A549 (cell line): Measurements from ENCODE around the gene FAM50A.

Experiments
- EP300 ChIP-seq, 2 experiments: fragments of >200 bp; sonication (Bioruptor Twin); formaldehyde crosslinking; IDR thresholded peaks; 2 replicates in 1 of 2; 3 replicates in 1 of 2; pipeline ENCODE4 v1.6.1; 2016 to 2017
- JUNB ChIP-seq: fragments of >200 bp; sonication (Bioruptor Twin); formaldehyde crosslinking; IDR thresholded peaks from 2 replicates; pipeline ENCODE4 v1.6.1; 2016
- MAFK ChIP-seq: fragments of 450-650 bp; IDR thresholded peaks from 2 replicates; pipeline ENCODE4 v1.6.1; 2014; ENCODE audit not compliant: partially characterized antibody
- MYC ChIP-seq: IDR thresholded peaks from 2 replicates; pipeline ENCODE4 v1.6.1; 2012; ENCODE audit warnings: mild to moderate bottlenecking, inconsistent platforms, low read length, improper control_type of control experiment, borderline replicate concordance
- NPAS2 ChIP-seq: fragments of 250-450 bp; sonication (Bioruptor Pico); IDR thresholded peaks from 2 replicates; pipeline ENCODE4 v1.8.0; 2022; ENCODE audit warnings: mild to moderate bottlenecking, moderate library complexity, borderline replicate concordance
- PHF8 ChIP-seq: fragments of 200-600 bp; sonication (generic); IDR thresholded peaks from 2 replicates; pipeline ENCODE4 v1.6.1; 2016; ENCODE audit warnings: low read depth, mild to moderate bottlenecking, antibody characterized with exemption, moderate library complexity, borderline replicate concordance
- POLR2A ChIP-seq: IDR thresholded peaks from 2 replicates; pipeline ENCODE4 v1.6.1; 2012; ENCODE audit warnings: mild to moderate bottlenecking, low read length
- POLR2AphosphoS2 ChIP-seq: conservative IDR thresholded peaks from 2 replicates; pipeline ENCODE4 v1.6.1; 2012; ENCODE audit warnings: low read length, improper control_type of control experiment, inconsistent platforms
- TP53 ChIP-seq: fragments of 250-450 bp; sonication (Bioruptor Pico); IDR thresholded peaks from 2 replicates; pipeline ENCODE4 v1.5.0; 2021; ENCODE audit warnings: mild to moderate bottlenecking, moderate library complexity
- TF ChIP-seq, protein P1 (sequence below): fragments of 250-450 bp; sonication (Bioruptor Pico); IDR thresholded peaks from 2 replicates; pipeline ENCODE4 v1.5.0; 2021; ENCODE audit warnings: mild to moderate bottlenecking, moderate library complexity, borderline replicate concordance
- TF ChIP-seq, protein P2 (sequence below): fragments of >200 bp; sonication (Bioruptor Twin); formaldehyde crosslinking; IDR thresholded peaks from 3 replicates; pipeline ENCODE4 v1.5.1; 2016
- TF ChIP-seq, protein P3 (sequence below): IDR thresholded peaks from 2 replicates; pipeline ENCODE4 v1.6.1; 2012
- TF ChIP-seq, protein P4 (sequence below): fragments of >200 bp; sonication (Bioruptor Twin); formaldehyde crosslinking; IDR thresholded peaks from 3 replicates; pipeline ENCODE4 v1.6.1; 2016

DNA sequence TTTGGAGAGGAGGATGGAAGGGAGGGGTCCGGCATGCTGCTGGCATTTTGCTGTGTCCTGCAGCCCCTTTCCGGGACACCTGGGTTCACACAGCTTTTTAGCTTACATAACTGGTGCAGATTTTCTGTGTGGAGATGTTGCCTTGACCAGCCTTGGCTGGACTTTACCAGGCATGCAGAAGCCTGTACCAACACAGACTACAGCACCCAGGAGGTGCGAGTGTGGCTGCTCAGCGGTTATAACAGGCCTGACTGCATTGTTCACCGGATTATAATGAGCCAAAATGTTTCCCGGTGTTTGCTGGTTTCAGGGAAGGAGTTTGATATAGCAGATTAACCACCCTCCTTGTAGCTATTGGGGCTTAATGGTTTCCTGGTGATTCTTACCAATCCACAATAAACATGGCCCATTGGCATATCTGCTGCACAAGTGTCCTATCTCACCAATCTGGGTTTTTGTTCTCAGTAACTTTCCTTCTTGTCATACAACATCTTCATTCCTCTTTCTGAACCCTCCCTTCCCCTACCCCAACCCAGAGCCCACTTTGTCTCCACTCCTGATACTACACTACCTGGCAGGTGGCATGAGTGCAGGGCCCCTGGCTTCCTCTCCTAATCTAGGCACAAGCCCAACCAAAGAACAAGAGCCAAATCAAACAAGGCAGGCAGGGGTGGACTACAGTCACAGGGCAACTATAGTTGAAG lies 41.9 kb upstream of the FAM50A start:
- TF ChIP-seq PHF8 (no peak), JUNB (no peak), NPAS2 (CRISPR knock-in tag) (no peak), POLR2AphosphoS2 (no peak; the same call in 1 of the 2 replicates), MAFK (no peak), TP53 (CRISPR knock-in tag) (no peak), POLR2A (no peak), MYC (no peak), EP300 (IDR thresholded peaks at IDR 0.05) (no peak)
- TF ChIP-seq, protein P1, sequence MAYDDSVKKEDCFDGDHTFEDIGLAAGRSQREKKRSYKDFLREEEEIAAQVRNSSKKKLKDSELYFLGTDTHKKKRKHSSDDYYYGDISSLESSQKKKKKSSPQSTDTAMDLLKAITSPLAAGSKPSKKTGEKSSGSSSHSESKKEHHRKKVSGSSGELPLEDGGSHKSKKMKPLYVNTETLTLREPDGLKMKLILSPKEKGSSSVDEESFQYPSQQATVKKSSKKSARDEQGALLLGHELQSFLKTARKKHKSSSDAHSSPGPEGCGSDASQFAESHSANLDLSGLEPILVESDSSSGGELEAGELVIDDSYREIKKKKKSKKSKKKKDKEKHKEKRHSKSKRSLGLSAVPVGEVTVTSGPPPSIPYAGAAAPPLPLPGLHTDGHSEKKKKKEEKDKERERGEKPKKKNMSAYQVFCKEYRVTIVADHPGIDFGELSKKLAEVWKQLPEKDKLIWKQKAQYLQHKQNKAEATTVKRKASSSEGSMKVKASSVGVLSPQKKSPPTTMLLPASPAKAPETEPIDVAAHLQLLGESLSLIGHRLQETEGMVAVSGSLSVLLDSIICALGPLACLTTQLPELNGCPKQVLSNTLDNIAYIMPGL: no peak
- TF ChIP-seq, protein P2, sequence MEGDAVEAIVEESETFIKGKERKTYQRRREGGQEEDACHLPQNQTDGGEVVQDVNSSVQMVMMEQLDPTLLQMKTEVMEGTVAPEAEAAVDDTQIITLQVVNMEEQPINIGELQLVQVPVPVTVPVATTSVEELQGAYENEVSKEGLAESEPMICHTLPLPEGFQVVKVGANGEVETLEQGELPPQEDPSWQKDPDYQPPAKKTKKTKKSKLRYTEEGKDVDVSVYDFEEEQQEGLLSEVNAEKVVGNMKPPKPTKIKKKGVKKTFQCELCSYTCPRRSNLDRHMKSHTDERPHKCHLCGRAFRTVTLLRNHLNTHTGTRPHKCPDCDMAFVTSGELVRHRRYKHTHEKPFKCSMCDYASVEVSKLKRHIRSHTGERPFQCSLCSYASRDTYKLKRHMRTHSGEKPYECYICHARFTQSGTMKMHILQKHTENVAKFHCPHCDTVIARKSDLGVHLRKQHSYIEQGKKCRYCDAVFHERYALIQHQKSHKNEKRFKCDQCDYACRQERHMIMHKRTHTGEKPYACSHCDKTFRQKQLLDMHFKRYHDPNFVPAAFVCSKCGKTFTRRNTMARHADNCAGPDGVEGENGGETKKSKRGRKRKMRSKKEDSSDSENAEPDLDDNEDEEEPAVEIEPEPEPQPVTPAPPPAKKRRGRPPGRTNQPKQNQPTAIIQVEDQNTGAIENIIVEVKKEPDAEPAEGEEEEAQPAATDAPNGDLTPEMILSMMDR: no peak
- TF ChIP-seq, protein P3, sequence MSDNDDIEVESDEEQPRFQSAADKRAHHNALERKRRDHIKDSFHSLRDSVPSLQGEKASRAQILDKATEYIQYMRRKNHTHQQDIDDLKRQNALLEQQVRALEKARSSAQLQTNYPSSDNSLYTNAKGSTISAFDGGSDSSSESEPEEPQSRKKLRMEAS: no peak
- TF ChIP-seq, protein P4, sequence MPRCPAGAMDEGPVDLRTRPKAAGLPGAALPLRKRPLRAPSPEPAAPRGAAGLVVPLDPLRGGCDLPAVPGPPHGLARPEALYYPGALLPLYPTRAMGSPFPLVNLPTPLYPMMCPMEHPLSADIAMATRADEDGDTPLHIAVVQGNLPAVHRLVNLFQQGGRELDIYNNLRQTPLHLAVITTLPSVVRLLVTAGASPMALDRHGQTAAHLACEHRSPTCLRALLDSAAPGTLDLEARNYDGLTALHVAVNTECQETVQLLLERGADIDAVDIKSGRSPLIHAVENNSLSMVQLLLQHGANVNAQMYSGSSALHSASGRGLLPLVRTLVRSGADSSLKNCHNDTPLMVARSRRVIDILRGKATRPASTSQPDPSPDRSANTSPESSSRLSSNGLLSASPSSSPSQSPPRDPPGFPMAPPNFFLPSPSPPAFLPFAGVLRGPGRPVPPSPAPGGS: no peak
